NCI-H446 treated with DMSO at 0.1 percent for 48 hours (cell line): ENCODE results near the gene CSGALNACT2.
"Not testable (repeated sequence)": the region's sequence is repeated elsewhere in the genome, so short reads cannot be mapped to it uniquely, and the experiment has no call there.

Experiments
- DNase-seq: peaks from one replicate; lab custom pipeline; 2025; lab: John Stamatoyannopoulos, UW

The CSGALNACT2 gene

GRCh38 chr10:43216931-43217562, 78.8 kb downstream of the CSGALNACT2 start:
- DNase-seq: no peak

- no peak for DNase-seq
These were observed 79.4 kb downstream of the CSGALNACT2 start for GRCh38 chr10:43217563-43218205.

GRCh38 chr10:43218206-43218950, 80.1 kb downstream of the CSGALNACT2 start:
- no peak for DNase-seq

- DNase-seq: no peak
These were observed 80.9 kb downstream of the CSGALNACT2 start for GRCh38 chr10:43218951-43219837.

- no peak for DNase-seq
These were observed 81.6 kb downstream of the CSGALNACT2 start for GRCh38 chr10:43219848-43220247.

- not testable (repeated sequence) for DNase-seq
These were observed 82.0 kb downstream of the CSGALNACT2 start for GRCh38 chr10:43220251-43220650.

GRCh38 chr10:43220657-43221418, 82.6 kb downstream of the CSGALNACT2 start:
- DNase-seq: no peak

- DNase-seq: no peak
These were observed 83.4 kb downstream of the CSGALNACT2 start for GRCh38 chr10:43221419-43222209.

- DNase-seq: no peak
These were observed 84.0 kb downstream of the CSGALNACT2 start for GRCh38 chr10:43222210-43222720.

GRCh38 chr10:43223056-43223455, 84.8 kb downstream of the CSGALNACT2 start:
- DNase-seq: no peak

GRCh38 chr10:43224321-43224720, 86.1 kb downstream of the CSGALNACT2 start:
- DNase-seq: no peak

GRCh38 chr10:43225004-43225786, 87.0 kb downstream of the CSGALNACT2 start:
- no peak for DNase-seq

GRCh38 chr10:43225787-43226153, 87.5 kb downstream of the CSGALNACT2 start:
- DNase-seq: no peak

GRCh38 chr10:43226441-43226840, 88.2 kb downstream of the CSGALNACT2 start:
- DNase-seq: no peak

GRCh38 chr10:43226851-43227845, 88.9 kb downstream of the CSGALNACT2 start:
- no peak for DNase-seq

- DNase-seq: no peak
These were observed 89.9 kb downstream of the CSGALNACT2 start for GRCh38 chr10:43227911-43228782.

GRCh38 chr10:43228783-43229207, 90.5 kb downstream of the CSGALNACT2 start:
- DNase-seq: no peak
